NCI-H1105 (cell line): Measurements from ENCODE around the gene PICALM.
"Not testable (repeated sequence)": the region's sequence is repeated elsewhere in the genome, so short reads cannot be mapped to it uniquely, and the experiment has no call there.

ENCODE experiments used
- DNase-seq: peaks from one replicate; lab custom pipeline; 2025; lab: John Stamatoyannopoulos, UW

Gene PICALM

DNA sequence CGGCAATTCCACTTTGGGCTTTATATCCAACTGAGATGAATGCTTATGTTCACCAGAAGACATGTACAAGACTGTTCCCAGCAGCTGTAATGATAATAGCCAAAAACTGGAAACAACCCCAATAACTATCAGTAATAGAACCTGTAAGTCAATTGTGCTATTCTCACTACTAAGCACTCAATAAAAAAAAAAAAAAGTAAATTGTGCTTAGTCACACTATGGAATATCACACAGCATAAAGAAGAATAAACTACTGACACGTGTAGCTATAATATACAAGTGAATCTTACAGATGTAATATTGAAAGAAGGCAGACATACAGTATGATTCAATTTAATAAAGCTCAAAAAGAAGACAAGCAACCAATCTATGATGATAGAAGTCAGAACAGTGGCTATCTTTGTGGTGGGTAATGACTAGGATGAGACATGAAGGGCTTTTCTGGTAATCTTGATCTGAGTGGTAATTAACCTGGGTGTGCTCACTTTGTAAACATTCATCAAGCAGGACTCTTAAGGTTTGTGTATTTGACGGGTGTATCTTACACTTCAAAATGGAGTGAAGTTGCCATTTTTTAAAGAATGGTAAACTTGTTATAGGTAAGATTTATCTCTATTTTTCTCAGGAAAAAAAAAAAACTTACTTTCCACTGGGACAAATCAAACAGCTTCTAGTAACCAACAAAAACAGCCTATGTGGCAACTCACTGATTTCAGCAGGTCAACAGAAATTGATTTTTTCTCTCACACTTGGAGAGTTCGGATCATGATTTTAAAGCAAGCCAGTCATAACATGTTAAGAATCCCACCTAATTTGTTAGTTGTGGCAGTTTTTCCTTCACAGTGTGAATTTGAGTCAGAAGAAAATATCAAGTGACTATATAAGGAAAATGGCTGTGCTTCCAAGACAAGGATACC lies 129.5 kb downstream of the PICALM start:
- DNase-seq, result no peak

DNA sequence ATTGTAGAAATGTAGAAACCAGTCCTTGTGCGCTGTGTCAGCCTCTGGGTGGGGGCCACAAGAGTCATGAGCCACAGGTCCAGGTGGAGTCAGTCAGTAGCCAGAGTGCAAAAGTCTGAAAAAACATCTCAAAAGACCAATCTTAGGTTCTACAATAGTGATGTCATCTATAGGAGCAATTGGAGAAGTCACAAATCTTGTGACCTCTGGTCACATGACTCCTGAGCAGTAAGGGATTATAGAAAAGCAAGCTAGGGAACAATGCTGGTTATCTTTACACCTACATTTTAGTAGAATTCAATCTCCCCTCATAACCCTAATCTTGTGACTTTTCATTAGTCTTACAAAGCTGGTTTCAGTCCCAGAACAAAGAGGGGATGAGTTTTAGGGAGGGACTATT lies 131.0 kb downstream of the PICALM start:
- DNase-seq, result no peak

- DNase-seq, result no peak
These were observed 133.1 kb downstream of the PICALM start for GRCh38 chr11:85935751-85936150.

GRCh38 chr11:85934596-85935169 lies 134.2 kb downstream of the PICALM start:
- no peak for DNase-seq

- no peak for DNase-seq
These were observed 138.0 kb downstream of the PICALM start for GRCh38 chr11:85930879-85931366.

DNA sequence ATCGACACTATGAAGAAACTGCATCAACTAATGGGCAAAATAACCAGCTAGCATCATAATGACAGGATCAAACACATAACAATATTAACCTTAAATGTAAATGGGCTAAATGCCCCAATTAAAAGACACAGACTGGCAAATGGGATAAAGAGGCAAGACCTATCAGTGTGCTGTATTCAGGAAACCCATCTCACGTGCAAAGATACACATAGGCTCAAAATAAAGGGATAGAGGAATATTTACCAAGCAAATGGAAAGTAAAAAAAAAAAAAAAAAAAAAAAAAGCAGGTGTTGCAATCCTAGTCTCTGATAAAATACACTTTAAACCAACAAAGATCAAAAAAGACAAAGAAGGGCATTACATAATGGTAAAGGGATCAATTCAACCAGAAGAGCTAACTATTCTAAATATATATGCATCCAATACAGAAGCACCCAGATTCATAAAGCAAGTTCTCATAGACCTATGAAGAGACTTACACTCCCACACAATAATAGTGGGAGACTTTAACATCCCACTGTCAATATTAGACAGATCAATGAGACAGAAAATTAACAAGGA lies 142.2 kb downstream of the PICALM start:
- DNase-seq, result not testable (repeated sequence)

- DNase-seq, result no peak
These were observed 145.4 kb downstream of the PICALM start for GRCh38 chr11:85923455-85923854.

DNA sequence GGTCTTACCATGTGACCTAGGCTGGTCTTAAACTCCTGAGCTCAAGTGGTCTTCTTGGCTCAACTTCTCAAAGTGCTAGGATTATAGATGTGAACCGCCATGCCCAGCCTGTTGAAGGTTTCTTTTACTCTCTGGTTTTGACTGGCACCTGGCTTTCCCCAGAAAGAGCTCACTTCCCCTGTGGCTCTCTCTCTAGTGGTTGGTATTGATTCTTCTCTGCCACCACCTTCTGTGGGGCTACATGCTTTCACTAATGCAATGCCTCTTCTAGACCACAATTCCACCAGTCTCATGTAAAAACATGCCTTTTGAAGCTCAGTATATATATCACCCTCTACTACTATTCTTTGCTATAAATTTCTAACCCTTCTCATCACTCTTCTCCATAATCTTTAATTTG lies 146.5 kb downstream of the PICALM start:
- no peak for DNase-seq

DNA sequence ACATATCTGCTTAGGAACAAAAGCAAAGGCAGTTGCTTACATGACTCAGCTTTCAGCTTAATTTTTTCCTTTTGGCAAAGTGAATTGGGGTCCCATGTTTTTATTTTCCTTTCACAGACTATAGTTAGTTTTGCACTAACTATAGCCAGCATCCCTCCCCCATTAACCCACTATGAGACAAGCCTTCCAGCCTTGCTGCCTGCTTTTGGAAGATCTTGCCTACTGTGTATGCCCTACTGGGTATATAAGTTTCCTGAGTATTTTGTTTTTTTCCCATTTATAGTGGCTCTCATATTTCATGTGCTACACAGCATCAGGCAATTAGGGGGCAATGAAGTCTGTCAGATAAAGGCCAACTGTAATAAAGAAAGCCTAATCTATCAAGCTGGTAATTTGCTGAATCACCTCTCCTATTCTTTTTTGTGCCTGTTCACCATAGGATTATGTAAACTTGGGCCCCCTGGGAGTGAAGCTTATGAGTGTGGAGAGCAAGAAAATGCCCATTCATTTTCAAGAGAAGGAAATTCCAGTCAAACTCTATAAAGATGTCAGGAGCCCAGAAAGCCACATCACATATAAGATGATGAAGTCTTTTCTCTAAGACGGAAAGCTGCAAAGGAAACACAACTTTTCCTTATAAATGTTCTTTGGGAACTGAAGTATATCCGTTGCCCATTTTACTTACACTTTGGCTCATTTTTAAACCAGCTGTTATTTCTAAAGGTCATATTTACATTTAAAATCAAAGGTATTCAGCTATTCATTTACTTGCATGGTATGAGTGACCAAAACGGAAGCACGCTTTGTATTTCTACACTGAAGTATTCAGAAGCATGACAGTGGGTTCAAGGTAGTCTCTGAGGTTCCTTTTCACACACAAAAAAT lies 149.7 kb downstream of the PICALM start:
- no peak for DNase-seq

- DNase-seq, result no peak
These were observed 154.5 kb downstream of the PICALM start for GRCh38 chr11:85914425-85914824.

- no peak for DNase-seq
These were observed 155.4 kb downstream of the PICALM start for GRCh38 chr11:85913513-85913912.

DNA sequence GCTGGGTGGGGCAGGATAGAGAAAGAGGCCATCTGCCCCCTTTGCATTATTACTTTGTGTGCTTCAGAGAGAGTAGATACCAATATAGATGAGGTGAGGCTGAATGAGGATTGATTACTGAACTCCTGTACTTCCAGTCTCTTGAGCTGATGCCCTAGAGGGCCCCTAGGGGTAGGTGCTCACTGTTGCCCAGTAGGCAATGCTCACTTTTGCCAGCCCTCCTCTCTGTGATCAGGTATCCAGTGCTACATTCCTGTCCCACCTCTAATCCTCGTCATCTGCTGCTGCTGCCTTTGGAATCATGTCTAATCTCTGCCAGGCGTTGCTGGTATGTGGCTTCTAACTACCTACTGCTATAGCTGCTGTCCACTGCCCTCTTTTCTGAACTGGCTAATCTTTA lies 156.5 kb downstream of the PICALM start:
- no peak for DNase-seq
